HL-60 (cell line): ENCODE measurements around the gene KYNU.

Source experiments
- GABPA ChIP-seq: IDR thresholded peaks from 2 replicates; pipeline ENCODE4 v1.6.1; 2012; ENCODE audit warnings: low read depth
- POLR2AphosphoS5 ChIP-seq: IDR thresholded peaks from 2 replicates; pipeline ENCODE4 v1.6.1; 2012; ENCODE audit warnings: low read depth
- TF ChIP-seq, protein P1 (sequence below): IDR thresholded peaks from one replicate; pipeline ENCODE4 v1.5.1; 2011; ENCODE audit warnings: low read length, control low read depth, inconsistent platforms; ENCODE audit not compliant: insufficient read depth

- TF ChIP-seq, protein P1, sequence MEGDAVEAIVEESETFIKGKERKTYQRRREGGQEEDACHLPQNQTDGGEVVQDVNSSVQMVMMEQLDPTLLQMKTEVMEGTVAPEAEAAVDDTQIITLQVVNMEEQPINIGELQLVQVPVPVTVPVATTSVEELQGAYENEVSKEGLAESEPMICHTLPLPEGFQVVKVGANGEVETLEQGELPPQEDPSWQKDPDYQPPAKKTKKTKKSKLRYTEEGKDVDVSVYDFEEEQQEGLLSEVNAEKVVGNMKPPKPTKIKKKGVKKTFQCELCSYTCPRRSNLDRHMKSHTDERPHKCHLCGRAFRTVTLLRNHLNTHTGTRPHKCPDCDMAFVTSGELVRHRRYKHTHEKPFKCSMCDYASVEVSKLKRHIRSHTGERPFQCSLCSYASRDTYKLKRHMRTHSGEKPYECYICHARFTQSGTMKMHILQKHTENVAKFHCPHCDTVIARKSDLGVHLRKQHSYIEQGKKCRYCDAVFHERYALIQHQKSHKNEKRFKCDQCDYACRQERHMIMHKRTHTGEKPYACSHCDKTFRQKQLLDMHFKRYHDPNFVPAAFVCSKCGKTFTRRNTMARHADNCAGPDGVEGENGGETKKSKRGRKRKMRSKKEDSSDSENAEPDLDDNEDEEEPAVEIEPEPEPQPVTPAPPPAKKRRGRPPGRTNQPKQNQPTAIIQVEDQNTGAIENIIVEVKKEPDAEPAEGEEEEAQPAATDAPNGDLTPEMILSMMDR = no peak
- no peak for TF ChIP-seq POLR2AphosphoS5
- TF ChIP-seq GABPA = no peak
These were observed 3.6 kb upstream of the KYNU start for GRCh38 chr2:142873831-142874287.
